Activated CD4-positive, alpha-beta T cell treated with anti-CD3 and anti-CD28 coated beads, Interleukin-2, amount 10 ng/mL, durations not matched to agents 7 days and 5 days (primary cell): Measurements from ENCODE around the gene SCGB3A1. TPM values are rescaled to one million over a fixed set of nuclear protein-coding genes. Genes with fewer than 3 reads are reported as not detected.

Source experiments
- CTCF ChIA-PET: fragments of 350-600 bp; sonication (Branson Sonifier 250); formaldehyde crosslinking; loops from one replicate; lab custom pipeline; 2021; ENCODE audit warnings: antibody characterized with exemption; lab: Charles Lee
- POLR2A ChIA-PET: fragments of 350-600 bp; sonication (Branson Sonifier 250); formaldehyde crosslinking; loops from one replicate; lab custom pipeline; 2021; ENCODE audit warnings: antibody characterized with exemption; lab: Charles Lee
- DNase-seq: peaks from one replicate; pipeline ENCODE4 v3.0.0-alpha.2; 2020
- H3K27ac Mint-ChIP-seq: one replicate; pipeline ENCODE4 v1.8.0; 2021; ENCODE audit warnings: mild to moderate bottlenecking, moderate library complexity, mixed read lengths
- H3K27me3 Mint-ChIP-seq: one replicate; pipeline ENCODE4 v1.8.0; 2021; ENCODE audit warnings: mixed read lengths
- H3K36me3 Mint-ChIP-seq: one replicate; pipeline ENCODE4 v1.8.0; 2021; ENCODE audit warnings: low read depth, mixed read lengths
- H3K4me1 Mint-ChIP-seq: one replicate; pipeline ENCODE4 v1.8.0; 2021; ENCODE audit warnings: mixed read lengths
- H3K4me3 Mint-ChIP-seq: one replicate; pipeline ENCODE4 v1.8.0; 2021; ENCODE audit warnings: mild to moderate bottlenecking, moderate library complexity, mixed read lengths
- H3K9me3 Mint-ChIP-seq: one replicate; pipeline ENCODE4 v1.8.0; 2021; ENCODE audit warnings: mixed read lengths
- total RNA-seq, 2 experiments: library from RNA; stranded (reverse); gene quantifications; one replicate each; pipeline ENCODE4 v1.2.3, GENCODE V29; 2021

The SCGB3A1 gene
- total RNA-seq, 2 experiments from 2014 or later = not detected

GRCh38 chr5:180621311-180621710 lies 30.0 kb upstream of the SCGB3A1 start:
- Mint-ChIP-seq H3K27ac (no peak overlapping the region), H3K36me3 (no peaks in the 10 kb centered on the region), H3K27me3 (no peaks in the 10 kb centered on the region), H3K9me3 (no peaks in the 10 kb centered on the region), H3K4me3 (no peak overlapping the region), H3K4me1 (peaks cover 8% of the 10 kb centered on the region)
- CTCF ChIA-PET = no interaction called here
- POLR2A ChIA-PET = no interaction called here
- no peak for DNase-seq

DNA sequence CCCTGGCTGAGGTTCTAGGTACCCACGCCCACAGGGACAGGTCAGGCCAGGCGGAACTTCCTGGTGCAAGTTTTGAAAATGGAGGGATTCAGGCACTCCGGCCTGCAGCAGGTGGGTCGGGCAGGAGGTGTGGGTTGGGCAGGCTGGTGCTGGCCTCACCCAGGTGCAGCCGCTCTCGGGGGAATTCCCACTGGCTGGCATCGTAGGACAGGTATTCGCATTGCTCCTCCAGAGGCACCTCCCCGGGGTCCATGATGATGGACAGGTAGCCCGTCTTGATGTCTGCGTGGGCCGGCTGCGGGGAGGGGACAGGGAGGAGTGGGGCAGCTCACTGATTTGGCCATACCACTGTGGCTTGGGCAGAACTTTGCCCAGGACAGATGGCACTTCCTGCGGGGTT lies 28.7 kb upstream of the SCGB3A1 start:
- H3K4me3 Mint-ChIP-seq = no peak overlapping the region
- ChIA-PET POLR2A (no interaction called here), CTCF (no interaction called here)
- no peak overlapping the region for H3K27ac Mint-ChIP-seq
- H3K4me1 Mint-ChIP-seq = peaks cover 8% of the 10 kb centered on the region
- H3K9me3 Mint-ChIP-seq = no peaks in the 10 kb centered on the region
- DNase-seq = no peak
- no peaks in the 10 kb centered on the region for H3K27me3 Mint-ChIP-seq
- no peaks in the 10 kb centered on the region for H3K36me3 Mint-ChIP-seq

GRCh38 chr5:180619563-180619915 lies 28.2 kb upstream of the SCGB3A1 start:
- DNase-seq = no peak
- H3K4me1 Mint-ChIP-seq = peaks cover 8% of the 10 kb centered on the region
- ChIA-PET POLR2A (no interaction called here), CTCF (interaction anchor here (0.9 to 1.0 kb wide), 2 partner anchors 11 to 13 kb away, joined by 3 to 4 read pairs; no protein-coding TSS in a partner anchor)
- H3K27me3 Mint-ChIP-seq = no peaks in the 10 kb centered on the region
- H3K36me3 Mint-ChIP-seq = no peaks in the 10 kb centered on the region
- H3K4me3 Mint-ChIP-seq = no peak overlapping the region
- H3K9me3 Mint-ChIP-seq = no peaks in the 10 kb centered on the region
- H3K27ac Mint-ChIP-seq = no peak overlapping the region

DNA sequence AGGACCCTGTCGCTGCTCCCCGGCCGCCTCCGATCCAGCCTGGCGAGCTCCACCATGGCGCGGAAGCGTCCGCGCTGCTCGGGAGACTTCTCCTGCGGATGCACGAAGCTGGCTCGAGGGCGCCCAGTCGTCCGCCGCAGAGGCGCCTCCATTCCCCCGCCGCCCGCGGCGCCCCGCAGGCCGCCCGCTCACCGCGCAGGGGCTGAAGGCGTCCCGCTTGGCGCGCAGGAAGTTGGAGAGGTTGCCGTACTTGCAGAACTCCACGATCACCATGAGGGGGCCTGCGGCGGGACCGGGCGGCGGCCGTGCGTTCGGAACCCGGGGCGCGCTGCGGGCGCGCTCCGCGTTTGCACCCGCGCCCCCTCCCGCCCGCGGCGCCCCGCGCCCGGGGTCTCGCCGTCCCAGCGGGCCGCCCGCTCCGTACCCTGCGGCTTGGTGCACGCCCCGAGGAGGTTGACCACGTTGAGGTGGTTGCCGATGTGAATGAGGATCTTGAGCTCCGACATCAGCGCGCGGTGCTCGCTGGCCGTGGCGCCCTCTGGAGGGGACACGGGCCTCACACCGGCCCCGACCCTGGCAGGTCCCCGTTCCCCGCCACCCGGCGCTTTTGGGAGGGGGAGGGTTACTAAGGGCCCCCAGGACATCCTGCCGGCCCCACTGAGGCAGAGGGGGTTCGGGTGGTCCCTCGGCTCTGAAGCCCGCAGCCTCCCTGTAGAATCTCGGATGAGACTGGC lies 27.7 kb upstream of the SCGB3A1 start:
- H3K27me3 Mint-ChIP-seq = no peaks in the 10 kb centered on the region
- H3K4me3 Mint-ChIP-seq = no peak overlapping the region
- H3K27ac Mint-ChIP-seq = no peak overlapping the region
- ChIA-PET CTCF (interaction anchor here (0.9 to 1.0 kb wide), 2 partner anchors 11 to 12 kb away, joined by 3 to 4 read pairs; no protein-coding TSS in a partner anchor), POLR2A (no interaction called here)
- DNase-seq = peak; percentile 33
- H3K4me1 Mint-ChIP-seq = peaks cover 8% of the 10 kb centered on the region
- H3K9me3 Mint-ChIP-seq = no peaks in the 10 kb centered on the region
- H3K36me3 Mint-ChIP-seq = no peaks in the 10 kb centered on the region

DNA sequence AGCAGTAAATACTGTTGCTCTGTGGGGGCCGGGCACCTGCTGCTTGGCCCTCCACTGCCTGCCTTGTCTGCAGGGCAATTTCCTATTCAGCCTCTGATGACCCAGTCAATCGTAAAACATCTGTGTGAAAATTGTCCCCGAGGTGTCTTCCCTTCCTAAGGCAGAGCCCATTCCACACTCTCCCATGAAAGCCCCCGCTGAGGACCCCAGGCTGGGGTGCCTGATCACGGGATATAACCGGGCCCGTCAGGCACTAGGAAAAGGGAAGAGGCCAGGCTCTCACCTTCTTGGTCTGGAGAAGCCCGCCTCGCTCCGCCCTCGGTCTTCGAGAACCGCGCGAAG lies 27.2 kb upstream of the SCGB3A1 start:
- no peak overlapping the region for H3K4me3 Mint-ChIP-seq
- no peak overlapping the region for H3K27ac Mint-ChIP-seq
- no peaks in the 10 kb centered on the region for H3K36me3 Mint-ChIP-seq
- no peaks in the 10 kb centered on the region for H3K27me3 Mint-ChIP-seq
- peaks cover 6% of the 10 kb centered on the region for H3K4me1 Mint-ChIP-seq
- ChIA-PET CTCF (interaction anchor here (0.9 to 1.0 kb wide), 2 partner anchors 12 kb away, joined by 3 to 4 read pairs; no protein-coding TSS in a partner anchor), POLR2A (no interaction called here)
- no peak for DNase-seq
- no peaks in the 10 kb centered on the region for H3K9me3 Mint-ChIP-seq

GRCh38 chr5:180613814-180614188 lies 22.5 kb upstream of the SCGB3A1 start:
- Mint-ChIP-seq H3K27ac (no peak overlapping the region), H3K4me3 (no peak overlapping the region), H3K36me3 (no peaks in the 10 kb centered on the region), H3K27me3 (no peaks in the 10 kb centered on the region), H3K4me1 (no peaks in the 10 kb centered on the region), H3K9me3 (no peaks in the 10 kb centered on the region)
- POLR2A ChIA-PET = no interaction called here
- DNase-seq = no peak
- CTCF ChIA-PET = no interaction called here

DNA sequence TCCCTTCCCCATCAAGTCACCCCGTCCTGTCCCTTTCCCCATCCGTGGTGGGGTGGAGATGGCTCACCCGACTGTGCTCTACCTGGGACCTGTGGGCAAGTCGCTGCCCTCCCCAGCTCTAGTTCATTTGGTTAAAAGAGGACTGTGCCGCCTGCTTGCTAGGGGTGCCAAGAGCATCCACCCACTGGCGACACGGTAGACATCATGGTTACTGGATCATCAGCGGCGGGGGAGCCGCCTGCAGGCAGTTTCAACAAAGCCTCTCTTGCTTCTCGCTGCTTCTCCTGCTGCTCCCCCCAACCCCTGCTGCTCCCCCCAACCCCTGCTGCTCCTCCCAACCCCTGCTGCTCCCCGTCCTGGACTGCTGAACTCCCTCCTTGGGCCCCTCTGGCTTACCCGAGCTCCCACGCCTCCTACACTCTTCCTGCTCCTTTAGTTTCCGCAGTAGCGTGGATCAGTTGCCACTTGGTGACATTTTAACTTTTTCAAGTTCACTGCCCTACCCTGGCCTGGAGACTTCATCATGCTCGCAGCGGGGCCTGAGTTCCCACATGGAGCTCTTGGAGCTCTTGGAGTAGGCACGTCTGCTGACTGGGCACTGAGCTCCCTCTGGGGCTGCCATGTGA lies 22.0 kb upstream of the SCGB3A1 start:
- H3K27ac Mint-ChIP-seq = no peak overlapping the region
- no peaks in the 10 kb centered on the region for H3K4me1 Mint-ChIP-seq
- no peak for DNase-seq
- CTCF ChIA-PET = no interaction called here
- no peak overlapping the region for H3K4me3 Mint-ChIP-seq
- H3K27me3 Mint-ChIP-seq = no peaks in the 10 kb centered on the region
- H3K36me3 Mint-ChIP-seq = no peaks in the 10 kb centered on the region
- POLR2A ChIA-PET = no interaction called here
- H3K9me3 Mint-ChIP-seq = no peaks in the 10 kb centered on the region

- no peak for DNase-seq
- H3K27ac Mint-ChIP-seq = no peak overlapping the region
- no peak overlapping the region for H3K4me3 Mint-ChIP-seq
- H3K9me3 Mint-ChIP-seq = no peaks in the 10 kb centered on the region
- CTCF ChIA-PET = no interaction called here
- no peaks in the 10 kb centered on the region for H3K27me3 Mint-ChIP-seq
- POLR2A ChIA-PET = no interaction called here
- no peaks in the 10 kb centered on the region for H3K4me1 Mint-ChIP-seq
- no peaks in the 10 kb centered on the region for H3K36me3 Mint-ChIP-seq
Measured at GRCh38 chr5:180612683-180613082, 21.4 kb upstream of the SCGB3A1 start.

DNA sequence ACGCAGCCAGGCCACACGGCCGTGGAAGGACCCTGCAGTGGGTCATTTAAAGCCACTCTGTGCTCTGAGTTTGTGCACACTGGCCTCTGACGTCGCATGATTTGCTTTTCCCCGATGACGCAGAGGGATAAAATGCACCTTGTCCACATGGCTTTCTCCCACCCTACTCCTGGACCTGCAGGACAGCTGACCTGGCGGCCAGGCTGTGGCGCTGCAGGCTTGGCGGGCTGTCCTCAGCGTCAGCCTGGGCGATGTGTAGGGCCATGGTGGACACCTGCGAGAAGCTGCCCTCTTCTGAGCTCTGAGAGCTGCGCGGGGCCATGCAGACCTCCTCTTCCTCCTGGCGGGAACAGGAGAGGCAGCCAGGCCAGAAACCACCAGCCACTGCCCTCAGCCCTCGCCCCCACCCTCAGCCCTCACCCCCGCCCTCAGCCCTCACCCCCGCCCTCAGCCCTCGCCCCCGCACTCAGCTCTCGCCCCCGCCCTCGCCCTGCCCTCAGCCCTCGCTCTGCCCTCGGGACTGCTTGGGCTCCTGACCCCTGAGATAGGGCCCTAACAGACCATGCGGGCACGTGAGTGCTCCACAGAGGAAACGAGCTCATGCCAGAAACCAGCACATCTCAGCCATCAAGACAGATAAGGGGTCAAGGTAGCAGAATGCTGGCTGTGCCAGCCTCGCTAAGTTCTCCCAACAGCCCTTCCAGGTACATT lies 20.0 kb upstream of the SCGB3A1 start:
- DNase-seq = no peak
- POLR2A ChIA-PET = no interaction called here
- Mint-ChIP-seq H3K27ac (no peak overlapping the region), H3K4me1 (no peaks in the 10 kb centered on the region), H3K27me3 (no peaks in the 10 kb centered on the region), H3K36me3 (no peaks in the 10 kb centered on the region), H3K9me3 (no peaks in the 10 kb centered on the region), H3K4me3 (no peak overlapping the region)
- CTCF ChIA-PET = interaction anchor here (1.2 kb wide), 1 partner anchor 13 kb away, joined by 4 read pairs; no protein-coding TSS in a partner anchor

DNA sequence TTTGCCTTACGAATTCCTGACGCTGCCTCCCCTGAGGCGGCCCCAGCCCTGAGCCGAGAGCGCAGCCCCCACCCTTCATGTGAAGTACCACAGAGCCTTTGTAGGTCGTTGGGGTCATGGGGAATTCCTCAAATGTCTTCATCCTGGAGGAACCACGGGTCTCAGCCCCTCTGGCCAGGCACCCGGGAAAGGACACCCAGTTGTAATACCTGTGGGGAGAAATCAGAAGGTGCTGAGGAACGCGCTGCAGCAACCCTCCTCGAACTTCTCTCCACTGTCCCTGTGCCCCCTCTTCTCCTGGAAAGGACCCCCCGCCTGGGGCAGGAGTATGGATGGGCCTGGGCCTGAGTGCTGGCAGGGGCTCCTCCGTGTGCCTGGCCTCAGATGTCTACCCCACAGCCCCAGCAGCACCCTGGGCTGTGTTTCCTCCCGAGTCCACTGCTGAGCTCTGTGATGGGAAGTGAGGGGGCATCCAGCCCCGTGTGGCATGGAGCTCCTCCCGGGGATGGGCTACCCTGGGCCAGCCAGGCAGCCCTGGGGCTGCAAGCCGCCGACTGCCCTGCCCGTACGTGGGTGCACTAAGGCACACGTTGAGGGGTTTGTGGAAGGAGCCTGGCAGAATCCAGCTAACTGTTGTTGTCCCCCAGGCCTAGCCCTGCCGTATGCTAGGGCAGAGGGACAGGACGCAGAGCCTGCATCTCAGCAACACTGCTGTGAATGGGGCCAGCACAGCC lies 18.7 kb upstream of the SCGB3A1 start:
- peaks cover 1% of the 10 kb centered on the region for H3K4me1 Mint-ChIP-seq
- no peak overlapping the region for H3K27ac Mint-ChIP-seq
- ChIA-PET CTCF (no interaction called here), POLR2A (no interaction called here)
- H3K36me3 Mint-ChIP-seq = no peaks in the 10 kb centered on the region
- DNase-seq = no peak
- no peaks in the 10 kb centered on the region for H3K9me3 Mint-ChIP-seq
- no peak overlapping the region for H3K4me3 Mint-ChIP-seq
- no peaks in the 10 kb centered on the region for H3K27me3 Mint-ChIP-seq

GRCh38 chr5:180609386-180609785 lies 18.1 kb upstream of the SCGB3A1 start:
- H3K4me3 Mint-ChIP-seq = no peak overlapping the region
- H3K4me1 Mint-ChIP-seq = peaks cover 1% of the 10 kb centered on the region
- H3K36me3 Mint-ChIP-seq = no peaks in the 10 kb centered on the region
- H3K27me3 Mint-ChIP-seq = no peaks in the 10 kb centered on the region
- no peak for DNase-seq
- no peak overlapping the region for H3K27ac Mint-ChIP-seq
- ChIA-PET POLR2A (no interaction called here), CTCF (no interaction called here)
- no peaks in the 10 kb centered on the region for H3K9me3 Mint-ChIP-seq

DNA sequence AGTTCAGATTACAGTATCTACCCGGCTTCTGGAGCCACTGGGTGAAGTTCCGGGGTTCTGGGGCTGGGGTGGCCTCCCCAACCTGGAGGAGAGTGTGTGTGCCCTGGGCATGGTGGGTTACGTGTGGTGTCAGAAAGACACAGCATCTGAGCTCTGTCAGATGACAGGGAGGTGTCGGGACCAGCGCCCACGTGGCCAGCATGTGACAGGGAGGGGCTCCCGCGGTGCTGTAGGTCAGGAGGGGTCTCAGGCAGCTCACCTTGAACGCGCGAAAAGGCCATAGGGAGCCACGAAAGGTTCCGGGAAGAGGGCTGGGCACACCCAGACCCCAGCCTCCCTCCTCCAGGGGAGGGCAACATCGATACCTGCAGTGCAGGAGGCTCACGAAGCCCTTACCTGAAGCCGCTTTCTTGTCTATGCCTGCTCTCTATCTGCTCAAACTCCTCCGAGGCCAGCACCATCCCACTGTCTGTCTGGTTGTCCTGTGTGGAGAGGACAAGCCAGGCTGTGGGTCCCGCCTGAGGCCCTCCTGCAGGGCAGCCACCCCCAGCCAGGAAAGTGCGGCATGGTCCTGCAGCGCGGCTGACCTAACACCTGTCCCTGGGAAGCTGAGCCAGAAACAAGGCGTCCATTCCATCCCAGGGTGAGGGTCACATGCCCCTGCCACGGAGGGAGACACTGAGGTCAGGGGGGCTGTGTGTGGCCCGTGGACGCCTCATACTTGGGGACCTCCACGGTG lies 17.4 kb upstream of the SCGB3A1 start:
- Mint-ChIP-seq H3K9me3 (no peaks in the 10 kb centered on the region), H3K36me3 (no peaks in the 10 kb centered on the region), H3K27ac (no peak overlapping the region), H3K4me3 (no peak overlapping the region), H3K27me3 (no peaks in the 10 kb centered on the region), H3K4me1 (peaks cover 1% of the 10 kb centered on the region)
- ChIA-PET CTCF (interaction anchor here (0.6 kb wide), 1 partner anchor 49 kb away, joined by 4 read pairs; no protein-coding TSS in a partner anchor), POLR2A (no interaction called here)
- DNase-seq = no peak
